GM12892 (cell line): ENCODE data around the gene GOSR1.
"Not testable (repeated sequence)": the region's sequence is repeated elsewhere in the genome, so short reads cannot be mapped to it uniquely, and the experiment has no call there.

ENCODE experiments used
- DNase-seq: peaks from one replicate; pipeline ENCODE4 v3.0.0; 2011; ENCODE audit not compliant: insufficient read length
- FAIRE-seq: peaks from 2 replicates; lab custom pipeline; 2011; peaks lifted over from hg19 to GRCh38; lab: Jason Lieb, UNC
- POLR2A ChIP-seq: IDR thresholded peaks from 2 replicates; pipeline ENCODE4 v1.6.1; 2011; ENCODE audit warnings: low read depth, low read length, control low read depth
- POLR2AphosphoS5 ChIP-seq: IDR thresholded peaks from 2 replicates; pipeline ENCODE4 v1.6.1; 2011; ENCODE audit warnings: low read depth, low read length, control low read depth
- TAF1 ChIP-seq: IDR thresholded peaks from 2 replicates; pipeline ENCODE4 v1.6.1; 2011; ENCODE audit warnings: low read depth, mild to moderate bottlenecking, control low read depth, low read length, borderline replicate concordance

GOSR1 gene

DNA sequence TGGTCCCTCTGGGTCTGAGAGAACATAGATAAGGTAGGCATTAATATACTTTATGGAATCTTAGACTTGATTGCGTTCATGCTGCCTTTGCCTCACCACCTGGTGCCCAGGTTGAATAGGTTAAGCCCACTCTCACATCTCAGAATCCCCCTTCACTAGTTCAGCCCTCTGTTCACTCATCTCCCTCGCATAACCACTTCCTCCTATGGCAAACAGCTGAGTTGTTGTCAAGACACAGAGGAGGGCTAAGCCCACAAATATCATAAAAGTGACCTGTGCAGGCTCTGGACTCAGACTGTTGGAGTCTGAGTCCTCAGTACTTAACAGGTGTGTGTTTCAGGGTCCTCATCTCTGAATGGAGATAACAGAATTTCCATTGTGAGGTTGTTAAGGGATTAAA is 55.7 kb downstream of the GOSR1 start:
- FAIRE-seq, result no peak
- no peak for DNase-seq
- TF ChIP-seq TAF1 (no peak), POLR2A (no peak)

GRCh38 chr17:30534298-30534697 is 57.1 kb downstream of the GOSR1 start:
- FAIRE-seq (no peak), DNase-seq (no peak)
- no peak for TF ChIP-seq TAF1
- TF ChIP-seq POLR2AphosphoS5, result no peak
- no peak for TF ChIP-seq POLR2A

GRCh38 chr17:30534938-30535921 is 58.0 kb downstream of the GOSR1 start:
- no peak for DNase-seq
- TF ChIP-seq TAF1, result no peak
- no peak for TF ChIP-seq POLR2AphosphoS5
- TF ChIP-seq POLR2A, result no peak
- no peak for FAIRE-seq

DNA sequence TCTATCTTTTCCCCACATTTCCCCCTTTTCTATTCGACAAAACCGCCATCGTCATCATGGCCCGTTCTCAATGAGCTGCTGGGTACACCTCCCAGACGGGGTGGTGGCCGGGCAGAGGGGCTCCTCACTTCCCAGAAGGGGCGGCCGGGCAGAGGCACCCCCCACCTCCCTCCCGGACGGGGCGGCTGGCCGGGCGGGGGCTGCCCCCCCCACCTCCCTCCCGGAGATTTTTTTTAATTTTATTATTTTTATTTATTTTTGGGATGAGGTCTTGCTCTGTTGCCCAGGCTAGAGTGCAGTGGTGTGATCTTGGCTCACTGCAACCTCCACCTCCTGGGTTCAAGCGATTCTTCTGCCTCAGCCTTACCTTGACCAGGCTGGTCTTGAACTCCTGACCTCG is 59.6 kb downstream of the GOSR1 start:
- not testable (repeated sequence) for DNase-seq, FAIRE-seq

- not testable (repeated sequence) for DNase-seq, FAIRE-seq
Measured at GRCh38 chr17:30537667-30538066, 60.5 kb downstream of the GOSR1 start.

GRCh38 chr17:30541802-30542201 is 64.6 kb downstream of the GOSR1 start:
- TF ChIP-seq POLR2A (no peak), TAF1 (no peak), POLR2AphosphoS5 (no peak)
- FAIRE-seq (no peak), DNase-seq (no peak)

- FAIRE-seq, result no peak
- no peak for DNase-seq
- no peak for TF ChIP-seq POLR2AphosphoS5
- no peak for TF ChIP-seq TAF1
Measured at GRCh38 chr17:30543456-30543855, 66.2 kb downstream of the GOSR1 start.

- TF ChIP-seq POLR2AphosphoS5, result no peak
- no peak for TF ChIP-seq POLR2A
- no peak for TF ChIP-seq TAF1
- DNase-seq (no peak), FAIRE-seq (no peak)
Measured at GRCh38 chr17:30545024-30545423, 67.8 kb downstream of the GOSR1 start.

DNA sequence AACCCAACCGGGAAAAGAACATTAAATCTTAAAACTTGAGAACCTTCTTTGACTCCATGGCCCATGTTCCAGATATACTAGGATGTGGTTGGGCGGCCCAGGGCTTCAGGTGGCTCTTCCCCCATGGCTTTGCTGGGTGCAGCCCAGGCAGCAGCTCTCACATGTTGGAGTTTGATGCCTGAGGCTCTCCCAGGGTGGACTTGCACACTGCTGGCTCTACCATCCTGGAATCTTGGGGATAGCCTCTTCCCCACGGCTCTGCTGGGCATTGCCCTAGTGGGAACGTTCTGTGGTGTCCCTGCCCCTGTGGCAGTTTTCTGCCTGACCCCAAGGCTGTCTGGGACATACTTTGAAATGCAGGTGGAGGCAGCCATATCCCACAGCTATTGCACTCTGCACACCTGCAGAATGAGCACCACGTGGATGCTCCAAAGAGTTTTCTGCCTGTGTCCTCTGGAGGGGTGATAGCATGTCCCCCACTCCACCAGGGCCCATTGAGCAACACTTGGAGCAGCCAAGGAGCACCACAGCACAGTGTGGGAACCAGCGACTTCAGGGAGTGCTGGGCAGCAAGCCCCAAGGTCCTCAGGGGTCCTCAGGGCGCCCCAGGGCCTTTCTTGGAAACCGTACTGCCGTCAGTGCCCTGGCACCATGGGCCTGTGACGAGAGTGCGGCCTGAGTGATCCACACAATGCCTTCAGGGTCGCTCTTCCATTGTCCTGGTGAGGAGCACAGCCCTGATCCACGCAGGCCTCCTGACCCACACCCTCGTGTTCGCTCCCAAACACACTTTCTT is 70.8 kb downstream of the GOSR1 start:
- no peak for TF ChIP-seq POLR2AphosphoS5
- TF ChIP-seq POLR2A, result no peak
- TF ChIP-seq TAF1, result no peak
- no peak for DNase-seq
- FAIRE-seq, result no peak

- DNase-seq, FAIRE-seq: not testable (repeated sequence)
Measured at GRCh38 chr17:30549181-30549580, 72.0 kb downstream of the GOSR1 start.

- DNase-seq, result no peak
- peak; percentile 63 for FAIRE-seq
- TF ChIP-seq TAF1 (no peak), POLR2A (no peak), POLR2AphosphoS5 (no peak)
Measured at GRCh38 chr17:30549864-30550511, 72.8 kb downstream of the GOSR1 start.

GRCh38 chr17:30550512-30551273 is 73.5 kb downstream of the GOSR1 start:
- FAIRE-seq (peak; percentile 81), DNase-seq (peak; percentile 45)
- no peak for TF ChIP-seq TAF1
- no peak; the same call in 1 of the 2 replicates for TF ChIP-seq POLR2A
- TF ChIP-seq POLR2AphosphoS5, result no peak

DNA sequence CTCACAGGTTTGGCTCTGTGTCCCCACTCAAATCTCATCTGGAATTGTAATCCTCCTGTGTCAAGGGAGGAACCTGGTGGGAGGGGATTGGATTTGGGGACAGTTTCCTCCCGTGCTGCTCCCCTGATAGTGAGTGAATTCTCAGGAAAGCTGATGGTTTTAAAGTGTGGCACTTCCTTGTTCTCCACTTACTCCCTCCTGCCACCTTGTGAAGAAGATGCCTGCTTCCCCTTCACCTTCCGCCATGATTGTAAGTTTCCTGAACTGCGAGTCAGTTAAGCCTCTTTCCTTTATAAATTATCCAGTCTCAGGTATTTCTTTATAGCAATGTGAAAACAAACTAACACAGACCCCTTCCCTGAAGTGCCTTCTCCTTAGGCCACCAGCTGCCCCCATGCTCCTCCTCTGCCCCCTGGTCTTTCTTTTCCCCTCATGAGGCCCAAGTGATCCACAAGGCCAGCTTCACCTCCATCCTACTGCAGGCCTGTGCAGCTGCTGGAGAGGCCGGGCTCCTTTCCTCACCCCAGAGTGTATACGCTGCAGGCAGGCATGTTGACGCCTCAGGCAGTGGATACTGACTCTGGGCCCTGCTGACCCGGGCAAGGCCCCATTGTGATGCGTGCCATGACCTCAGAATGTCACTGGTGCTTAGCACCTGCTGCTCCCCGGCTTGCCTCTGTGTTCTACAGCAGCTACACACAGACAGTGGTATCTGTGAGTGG is 74.2 kb downstream of the GOSR1 start:
- peak; percentile 67 for FAIRE-seq

More for the DNA sequence above, 74.2 kb downstream of the GOSR1 start:
- not testable (repeated sequence) for DNase-seq
